ENCODE data around the gene OR1N1.
"Not testable (repeated sequence)": the region's sequence is repeated elsewhere in the genome, so short reads cannot be mapped to it uniquely, and the experiment has no call there.

OR1N1 gene

DNA sequence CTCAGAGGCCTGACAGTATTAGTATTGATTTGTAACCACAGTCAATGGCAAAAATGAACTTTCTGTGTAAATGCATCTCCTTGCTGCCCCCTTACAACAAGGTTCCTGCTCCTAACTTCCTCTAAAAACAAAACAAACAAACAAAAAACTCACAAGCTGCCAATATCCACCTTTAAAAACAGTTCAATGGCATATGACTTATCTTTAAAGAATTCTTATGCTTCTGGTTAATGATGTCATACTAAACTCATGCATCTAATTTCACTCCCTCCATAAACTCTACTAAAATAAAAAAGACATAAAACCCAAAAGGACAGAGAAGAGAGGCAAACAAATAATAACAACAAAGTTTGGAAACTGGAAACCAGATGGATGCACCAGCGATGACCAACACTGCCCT is 9.0 kb upstream of the OR1N1 start:
- H3K4me1 ChIP-seq (ENCODE audit: control insufficient read depth, insufficient read depth, low read length), result no peaks in the 10 kb centered on the region
- H3K36me3 ChIP-seq (ENCODE audit: control insufficient read depth, insufficient read depth, low read length), result no peaks in the 10 kb centered on the region
- no peaks in the 10 kb centered on the region for H3K9me3 ChIP-seq (ENCODE audit: control insufficient read depth, insufficient read depth, low read length)
- WGBS (ENCODE audit: insufficient coverage, insufficient read length), result no CpG with 5 or more reads among the region's 1 CpG
- H3K27me3 ChIP-seq (ENCODE audit: control insufficient read depth, insufficient read depth, low read length), result no peaks in the 10 kb centered on the region
- H3K27ac ChIP-seq (ENCODE audit: low read length), result no peak overlapping the region
- H3K4me3 ChIP-seq (ENCODE audit: low read length), result no peak overlapping the region
- no peak for DNase-seq (ENCODE audit: low read depth, low spot score)

DNA sequence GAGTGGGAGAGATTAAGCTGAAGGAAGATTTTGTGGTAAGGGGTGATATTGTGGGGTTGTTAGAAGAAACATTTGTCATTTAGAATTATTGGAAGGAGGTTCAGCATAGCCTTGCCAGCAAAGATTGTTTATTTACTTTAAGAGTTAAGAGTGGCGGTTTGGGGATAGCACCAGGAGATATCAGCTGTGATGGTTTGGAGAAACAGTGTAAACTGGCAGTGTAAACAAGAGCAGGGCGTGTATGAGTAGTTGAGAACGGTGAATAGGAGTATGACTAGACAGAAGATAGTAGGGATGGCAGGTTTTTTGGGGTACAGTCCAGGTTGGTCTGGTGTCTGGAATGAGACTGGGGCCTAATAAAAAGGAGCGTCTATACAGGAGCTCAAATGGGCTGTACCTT is 4.1 kb upstream of the OR1N1 start:
- not testable (repeated sequence) for H3K9me3 ChIP-seq (ENCODE audit: control insufficient read depth, insufficient read depth, low read length); H3K27me3 ChIP-seq (ENCODE audit: control insufficient read depth, insufficient read depth, low read length); H3K36me3 ChIP-seq (ENCODE audit: control insufficient read depth, insufficient read depth, low read length); DNase-seq (ENCODE audit: low read depth, low spot score); H3K27ac ChIP-seq (ENCODE audit: low read length); H3K4me3 ChIP-seq (ENCODE audit: low read length); H3K4me1 ChIP-seq (ENCODE audit: control insufficient read depth, insufficient read depth, low read length)
- WGBS (ENCODE audit: insufficient coverage, insufficient read length), result no CpG with 5 or more reads among the region's 4 CpGs

GRCh38 chr9:122526602-122527001 is 491 bp downstream of the OR1N1 start:
- WGBS (ENCODE audit: insufficient coverage, insufficient read length), result no CpG with 5 or more reads among the region's 10 CpGs
- Histone ChIP-seq H3K36me3 (ENCODE audit: control insufficient read depth, insufficient read depth, low read length) (no peaks in the 10 kb centered on the region), H3K4me1 (ENCODE audit: control insufficient read depth, insufficient read depth, low read length) (no peaks in the 10 kb centered on the region), H3K27ac (ENCODE audit: low read length) (no peak overlapping the region), H3K4me3 (ENCODE audit: low read length) (no peak overlapping the region), H3K9me3 (ENCODE audit: control insufficient read depth, insufficient read depth, low read length) (no peaks in the 10 kb centered on the region), H3K27me3 (ENCODE audit: control insufficient read depth, insufficient read depth, low read length) (no peaks in the 10 kb centered on the region)
- no peak for DNase-seq (ENCODE audit: low read depth, low spot score)

DNA sequence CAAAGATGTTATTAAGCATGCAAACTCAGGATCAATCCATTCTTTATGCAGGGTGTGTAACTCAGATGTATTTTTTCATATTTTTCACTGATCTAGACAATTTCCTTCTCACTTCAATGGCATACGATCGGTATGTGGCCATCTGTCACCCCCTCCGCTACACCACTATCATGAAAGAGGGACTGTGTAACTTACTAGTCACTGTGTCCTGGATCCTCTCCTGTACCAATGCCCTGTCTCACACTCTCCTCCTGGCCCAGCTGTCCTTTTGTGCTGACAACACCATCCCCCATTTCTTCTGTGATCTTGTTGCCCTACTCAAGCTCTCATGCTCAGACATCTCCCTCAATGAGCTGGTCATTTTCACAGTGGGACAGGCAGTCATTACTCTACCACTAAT is 7.7 kb downstream of the OR1N1 start:
- Histone ChIP-seq H3K9me3 (ENCODE audit: control insufficient read depth, insufficient read depth, low read length) (no peaks in the 10 kb centered on the region), H3K27me3 (ENCODE audit: control insufficient read depth, insufficient read depth, low read length) (no peaks in the 10 kb centered on the region), H3K4me1 (ENCODE audit: control insufficient read depth, insufficient read depth, low read length) (no peaks in the 10 kb centered on the region), H3K27ac (ENCODE audit: low read length) (no peak overlapping the region), H3K36me3 (ENCODE audit: control insufficient read depth, insufficient read depth, low read length) (no peaks in the 10 kb centered on the region), H3K4me3 (ENCODE audit: low read length) (no peak overlapping the region)
- no CpG with 5 or more reads among the region's 3 CpGs for WGBS (ENCODE audit: insufficient coverage, insufficient read length)
- DNase-seq (ENCODE audit: low read depth, low spot score), result no peak

DNA sequence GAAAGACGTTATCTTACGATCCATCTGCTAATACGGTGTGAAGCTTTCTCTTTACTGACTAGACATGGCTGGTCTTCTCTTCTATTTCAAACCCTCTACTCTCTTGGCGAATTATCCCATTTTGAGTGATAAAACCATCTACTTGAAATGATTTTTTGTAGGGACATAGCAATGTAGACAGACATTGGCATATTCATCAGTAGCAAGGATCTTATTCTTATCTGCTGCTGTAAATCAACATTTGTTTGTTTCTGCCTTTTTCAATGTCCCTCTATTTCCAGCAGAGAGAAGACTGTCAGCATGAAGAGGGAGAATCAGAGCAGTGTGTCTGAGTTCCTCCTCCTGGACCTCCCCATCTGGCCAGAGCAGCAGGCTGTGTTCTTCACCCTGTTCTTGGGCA is 8.3 kb downstream of the OR1N1 start, which contains the start of gene OR1J4:
OR1J4 (plus strand) TSS at position 301 of the 400 bp plus-strand sequence; CDS start at position 301, 0 bp downstream.
- Histone ChIP-seq H3K4me1 (ENCODE audit: control insufficient read depth, insufficient read depth, low read length) (no peaks in the 10 kb centered on the region), H3K4me3 (ENCODE audit: low read length) (no peak within 1 kb of the TSS), H3K27ac (ENCODE audit: low read length) (no peak within 1 kb of the TSS), H3K36me3 (ENCODE audit: control insufficient read depth, insufficient read depth, low read length) (no peaks in the 10 kb centered on the region), H3K9me3 (ENCODE audit: control insufficient read depth, insufficient read depth, low read length) (no peaks in the 10 kb centered on the region), H3K27me3 (ENCODE audit: control insufficient read depth, insufficient read depth, low read length) (no peaks in the 10 kb centered on the region)
- WGBS (ENCODE audit: insufficient coverage, insufficient read length), result no CpG with 5 or more reads among the region's 4 CpGs
- no peak for DNase-seq (ENCODE audit: low read depth, low spot score)

GRCh38 chr9:122518226-122518625 is 8.9 kb downstream of the OR1N1 start:
- Histone ChIP-seq H3K9me3 (ENCODE audit: control insufficient read depth, insufficient read depth, low read length) (no peaks in the 10 kb centered on the region; the same call in 1 of the 2 replicates), H3K36me3 (ENCODE audit: control insufficient read depth, insufficient read depth, low read length) (no peaks in the 10 kb centered on the region), H3K4me1 (ENCODE audit: control insufficient read depth, insufficient read depth, low read length) (no peaks in the 10 kb centered on the region), H3K27me3 (ENCODE audit: control insufficient read depth, insufficient read depth, low read length) (no peaks in the 10 kb centered on the region), H3K27ac (ENCODE audit: low read length) (no peak overlapping the region), H3K4me3 (ENCODE audit: low read length) (no peak overlapping the region)
- DNase-seq (ENCODE audit: low read depth, low spot score), result no peak
- no CpG with 5 or more reads among the region's 2 CpGs for WGBS (ENCODE audit: insufficient coverage, insufficient read length)

DNA sequence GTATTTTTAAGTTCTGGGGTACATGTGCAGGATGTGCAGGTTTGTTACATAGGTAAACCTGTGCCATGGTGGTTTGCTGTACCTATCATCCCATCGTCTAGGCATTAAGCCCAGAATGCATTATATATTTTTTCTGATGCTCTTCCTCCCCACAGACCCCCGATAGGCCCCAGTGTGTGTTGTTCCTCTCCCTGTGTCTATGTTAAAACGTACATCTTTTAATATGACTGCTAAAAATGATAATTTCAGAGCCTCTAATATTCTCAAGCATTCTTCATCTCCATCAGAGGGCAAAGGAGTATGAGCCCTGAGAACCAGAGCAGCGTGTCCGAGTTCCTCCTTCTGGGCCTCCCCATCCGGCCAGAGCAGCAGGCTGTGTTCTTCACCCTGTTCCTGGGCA is 16.6 kb downstream of the OR1N1 start, which contains the start of gene OR1J2:
OR1J2 (plus strand) TSS at position 301 of the 400 bp plus-strand sequence; CDS start at position 301, 0 bp downstream.
- H3K4me3 ChIP-seq (ENCODE audit: low read length), result no peak within 1 kb of the TSS
- H3K27me3 ChIP-seq (ENCODE audit: control insufficient read depth, insufficient read depth, low read length), result no peaks in the 10 kb centered on the region
- no peak within 1 kb of the TSS for H3K27ac ChIP-seq (ENCODE audit: low read length)
- no peaks in the 10 kb centered on the region for H3K36me3 ChIP-seq (ENCODE audit: control insufficient read depth, insufficient read depth, low read length)
- no peaks in the 10 kb centered on the region; the same call in 1 of the 2 replicates for H3K9me3 ChIP-seq (ENCODE audit: control insufficient read depth, insufficient read depth, low read length)
- no peaks in the 10 kb centered on the region for H3K4me1 ChIP-seq (ENCODE audit: control insufficient read depth, insufficient read depth, low read length)
- DNase-seq (ENCODE audit: low read depth, low spot score), result no peak
- WGBS (ENCODE audit: insufficient coverage, insufficient read length), result no CpG with 5 or more reads among the region's 6 CpGs

DNA sequence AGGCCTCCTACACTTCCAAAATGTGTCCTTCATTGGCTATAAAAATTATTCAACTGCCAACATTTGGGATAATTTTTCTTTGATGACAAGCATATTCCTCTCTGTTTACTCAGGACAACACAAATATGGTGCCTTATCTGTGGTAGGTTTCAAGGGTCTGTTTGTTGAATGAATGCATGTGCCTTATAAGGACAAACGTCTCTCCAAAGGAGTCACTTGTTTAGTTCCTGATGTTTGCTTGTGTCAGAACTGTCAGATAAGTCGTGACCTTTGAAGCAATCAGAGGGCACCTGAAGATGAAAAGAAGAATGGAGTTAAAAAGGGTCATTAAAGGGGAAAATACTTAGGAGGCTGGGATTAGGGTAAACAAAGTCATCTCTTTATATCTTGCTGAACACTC is 20.1 kb downstream of the OR1N1 start:
- Histone ChIP-seq H3K4me1 (ENCODE audit: control insufficient read depth, insufficient read depth, low read length) (no peaks in the 10 kb centered on the region), H3K36me3 (ENCODE audit: control insufficient read depth, insufficient read depth, low read length) (no peaks in the 10 kb centered on the region), H3K27me3 (ENCODE audit: control insufficient read depth, insufficient read depth, low read length) (no peaks in the 10 kb centered on the region), H3K9me3 (ENCODE audit: control insufficient read depth, insufficient read depth, low read length) (no peaks in the 10 kb centered on the region; the same call in 1 of the 2 replicates), H3K4me3 (ENCODE audit: low read length) (no peak overlapping the region), H3K27ac (ENCODE audit: low read length) (no peak overlapping the region)
- no peak for DNase-seq (ENCODE audit: low read depth, low spot score)
- WGBS (ENCODE audit: insufficient coverage, insufficient read length), result no CpG with 5 or more reads among the region's 2 CpGs

GRCh38 chr9:122498883-122499288 is 28.2 kb downstream of the OR1N1 start:
- WGBS (ENCODE audit: insufficient coverage, insufficient read length), result no CpG with 5 or more reads among the region's 2 CpGs
- no peak overlapping the region for H3K27ac ChIP-seq (ENCODE audit: low read length)

GRCh38 chr9:122479062-122479461 is 48.0 kb downstream of the OR1N1 start:
- no peaks in the 10 kb centered on the region for H3K4me1 ChIP-seq (ENCODE audit: control insufficient read depth, insufficient read depth, low read length)
- H3K9me3 ChIP-seq (ENCODE audit: control insufficient read depth, insufficient read depth, low read length), result no peaks in the 10 kb centered on the region; the same call in 1 of the 2 replicates
- H3K27ac ChIP-seq (ENCODE audit: low read length), result no peak overlapping the region
- no peak for DNase-seq (ENCODE audit: low read depth, low spot score)
- H3K4me3 ChIP-seq (ENCODE audit: low read length), result no peak overlapping the region
- no CpG with 5 or more reads among the region's 5 CpGs for WGBS (ENCODE audit: insufficient coverage, insufficient read length)
- H3K36me3 ChIP-seq (ENCODE audit: control insufficient read depth, insufficient read depth, low read length), result no peaks in the 10 kb centered on the region
- H3K27me3 ChIP-seq (ENCODE audit: control insufficient read depth, insufficient read depth, low read length), result no peaks in the 10 kb centered on the region

More at GRCh38 chr9:122498883-122499288, 28.2 kb downstream of the OR1N1 start:
- no peak overlapping the region for H3K4me3 ChIP-seq (ENCODE audit: low read length)
- no peaks in the 10 kb centered on the region for H3K9me3 ChIP-seq (ENCODE audit: control insufficient read depth, insufficient read depth, low read length)
- peak; percentile 13 for DNase-seq (ENCODE audit: low read depth, low spot score)
- H3K4me1 ChIP-seq (ENCODE audit: control insufficient read depth, insufficient read depth, low read length), result no peaks in the 10 kb centered on the region
- no peaks in the 10 kb centered on the region for H3K36me3 ChIP-seq (ENCODE audit: control insufficient read depth, insufficient read depth, low read length)
- H3K27me3 ChIP-seq (ENCODE audit: control insufficient read depth, insufficient read depth, low read length), result no peaks in the 10 kb centered on the region; the same call in 1 of the 2 replicates

GRCh38 chr9:122477826-122478225 is 49.3 kb downstream of the OR1N1 start, which contains the start of gene OR1J1:
Gene OR1J1, minus strand, starts transcription at chr9:122477926. Its CDS starts 0 bp downstream, at chr9:122477926.
- H3K4me1 ChIP-seq (ENCODE audit: control insufficient read depth, insufficient read depth, low read length), result no peaks in the 10 kb centered on the region
- no peaks in the 10 kb centered on the region for H3K36me3 ChIP-seq (ENCODE audit: control insufficient read depth, insufficient read depth, low read length)
- H3K27me3 ChIP-seq (ENCODE audit: control insufficient read depth, insufficient read depth, low read length), result no peaks in the 10 kb centered on the region
- H3K9me3 ChIP-seq (ENCODE audit: control insufficient read depth, insufficient read depth, low read length), result no peaks in the 10 kb centered on the region; the same call in 1 of the 2 replicates
- no CpG with 5 or more reads among the region's 6 CpGs for WGBS (ENCODE audit: insufficient coverage, insufficient read length)
- no peak for DNase-seq (ENCODE audit: low read depth, low spot score)
- H3K27ac ChIP-seq (ENCODE audit: low read length), result no peak within 1 kb of the TSS
- no peak within 1 kb of the TSS for H3K4me3 ChIP-seq (ENCODE audit: low read length)
